Lower leg skin (tissue), 4 donors: ENCODE data around the gene DPP6. TPM values are rescaled to one million over a fixed set of nuclear protein-coding genes. Genes with fewer than 3 reads are reported as not detected.

Experiments used
- DNase-seq, 2 donors: peaks; one replicate each; pipeline ENCODE4 v3.0.0-alpha.2; 2019; ENCODE audit warnings: low spot score in 2 of 2
- H3K4me3 ChIP-seq: fragments of 200-600 bp; sonication (generic); 2 replicates; pipeline ENCODE4 v1.5.1; 2017; ENCODE audit warnings: mild to moderate bottlenecking, low read depth; ENCODE audit not compliant: poor library complexity, severe bottlenecking
- CTCF ChIP-seq, 3 donors: fragments of 450-650 bp; IDR thresholded peaks; one replicate each; pipeline ENCODE4 v1.5.1; 2016; ENCODE audit warnings: antibody characterized with exemption in 3 of 3, mild to moderate bottlenecking in 3 of 3, moderate library complexity in 2 of 3
- POLR2A ChIP-seq, 2 donors: fragments of 450-650 bp; IDR thresholded peaks; one replicate each; pipeline ENCODE4 v1.6.1; 2016 to 2017; ENCODE audit warnings: antibody characterized with exemption in 2 of 2, mild to moderate bottlenecking in 1 of 2, moderate library complexity in 1 of 2
- WGBS, 2 donors: methylation state at CpG; one replicate each; pipeline ENCODE4 v1.1.5; 2018; 5-methylcytosine and 5-hydroxymethylcytosine counted together
- intact Hi-C: fragments of 100-400 bp; cut with DNase I; formaldehyde crosslinking; loops from one replicate; pipeline ENCODE4 v1.15.0; 2023; ENCODE audit warnings: low total_unique reads
- total RNA-seq, 4 donors: library from RNA; depleted of rRNA; stranded (reverse); fragments of >200 nt; gene quantifications; one replicate each; pipeline ENCODE4 v1.1.0, GENCODE V29; 2016

The DPP6 gene
- total RNA-seq, 4 donors from 2014 or later = 1.0 to 4.5 (median 2.9) TPM

GRCh38 chr7:154474903-154475520, 422.8 kb downstream of the DPP6 start:
- TF ChIP-seq POLR2A (IDR thresholded peaks at IDR 0.05) (no peak), CTCF (IDR thresholded peaks at IDR 0.05) (no peak)
- H3K4me3 ChIP-seq = no peak overlapping the region
- 63 to 70% methylated on average over 10 of the region's 10 CpGs for WGBS, 2 donors
- no peak for DNase-seq
- intact Hi-C loops = no loop called here

- intact Hi-C loops = no loop called here
- H3K4me3 ChIP-seq = no peak overlapping the region
- 62 to 77% methylated on average over 5 of the region's 5 CpGs for WGBS, 2 donors
These were observed 423.7 kb downstream of the DPP6 start for GRCh38 chr7:154475864-154476263.

GRCh38 chr7:154480817-154481216, 428.6 kb downstream of the DPP6 start:
- intact Hi-C loops = loop anchor here (10.0 kb wide), 1 partner anchor 56 kb away; no protein-coding TSS in a partner anchor
- TF ChIP-seq CTCF (IDR thresholded peaks at IDR 0.05) (no peak), POLR2A (IDR thresholded peaks at IDR 0.05) (no peak)
- 46 to 69% methylated on average over 6 of the region's 6 CpGs for WGBS, 2 donors
- no peak overlapping the region for H3K4me3 ChIP-seq
- DNase-seq = no peak

More at GRCh38 chr7:154475864-154476263, 423.7 kb downstream of the DPP6 start:
- TF ChIP-seq POLR2A (IDR thresholded peaks at IDR 0.05) (no peak), CTCF (IDR thresholded peaks at IDR 0.05) (no peak)
- DNase-seq = no peak

- TF ChIP-seq CTCF (IDR thresholded peaks at IDR 0.05) (no peak), POLR2A (IDR thresholded peaks at IDR 0.05) (no peak)
- no peak overlapping the region for H3K4me3 ChIP-seq
- DNase-seq = no peak
- 87 to 88% methylated on average over 11 of the region's 11 CpGs for WGBS, 2 donors
- intact Hi-C loops = loop anchor here (10.0 kb wide), 1 partner anchor 58 kb away; no protein-coding TSS in a partner anchor
These were observed 430.7 kb downstream of the DPP6 start for GRCh38 chr7:154482863-154483262.

- intact Hi-C loops = loop anchor here (10.0 kb wide), 1 partner anchor 60 kb away; no protein-coding TSS in a partner anchor
- H3K4me3 ChIP-seq = no peak overlapping the region
- TF ChIP-seq CTCF (IDR thresholded peaks at IDR 0.05) (no peak), POLR2A (IDR thresholded peaks at IDR 0.05) (no peak)
- 38 to 55% methylated on average over 7 of the region's 7 CpGs for WGBS, 2 donors
- no peak for DNase-seq
These were observed 432.2 kb downstream of the DPP6 start for GRCh38 chr7:154484406-154484805.

GRCh38 chr7:154484943-154485342, 432.7 kb downstream of the DPP6 start:
- TF ChIP-seq CTCF (IDR thresholded peaks at IDR 0.05) = no peak
- no peak for TF ChIP-seq POLR2A (IDR thresholded peaks at IDR 0.05)
- intact Hi-C loops = loop anchor here (10.0 kb wide), 1 partner anchor 60 kb away; no protein-coding TSS in a partner anchor
- no peak for DNase-seq
- 59 to 65% methylated on average over 4 of the region's 4 CpGs for WGBS, 2 donors
- no peak overlapping the region for H3K4me3 ChIP-seq
